NCI-H1930 (cell line): Measurements from ENCODE around the gene DYNLT5.
A peak's percentile ranks its signal among the peaks of the same experiment; 100 is the strongest.
"Not testable (repeated sequence)": the region's sequence is repeated elsewhere in the genome, so short reads cannot be mapped to it uniquely, and the experiment has no call there.

ENCODE experiments used
- DNase-seq, 2 experiments: peaks; one replicate each; lab custom pipeline; 2025; lab: John Stamatoyannopoulos, UW

DYNLT5 gene

DNA sequence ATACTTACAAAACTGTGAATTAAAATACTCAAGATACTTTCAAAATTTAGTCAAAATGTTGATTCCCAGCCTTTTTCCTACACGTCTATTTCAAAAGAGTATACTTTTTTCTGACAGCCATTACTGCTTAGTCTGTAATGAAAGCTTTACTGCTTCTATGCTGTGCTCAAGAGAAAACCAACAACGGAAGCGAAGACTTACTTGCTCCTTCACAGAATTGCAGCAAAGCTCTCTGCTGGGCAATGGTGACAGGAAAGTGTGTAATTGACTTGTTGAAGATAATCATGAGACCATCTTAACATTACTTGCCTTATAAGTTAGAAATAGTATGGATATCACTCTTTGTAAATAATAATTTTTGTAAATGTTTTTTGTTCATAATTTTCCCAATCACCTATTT, 1.7 kb upstream of the DYNLT5 start:
- no peak for DNase-seq

DNA sequence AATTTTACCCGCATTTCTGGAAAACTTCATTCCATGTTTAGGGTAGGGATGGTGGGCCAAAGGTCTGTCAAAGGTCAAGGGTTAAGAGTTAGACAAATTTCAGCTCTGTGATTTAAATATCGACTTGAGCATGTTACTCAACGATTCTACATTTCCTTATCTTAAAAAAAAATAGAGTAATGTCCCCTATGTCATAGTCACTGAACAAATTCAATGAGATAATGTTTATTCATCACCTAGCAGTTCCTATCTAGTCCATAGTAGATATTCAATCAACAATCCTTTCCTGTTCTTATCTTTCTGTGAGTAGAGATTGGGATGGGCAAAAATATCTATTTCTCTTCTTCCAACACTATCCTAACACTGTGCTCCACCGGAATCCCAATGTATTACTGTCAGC, 1.1 kb upstream of the DYNLT5 start:
- DNase-seq: no peak

GRCh38 chr1:66752671-66753371, 562 bp downstream of the DYNLT5 start:
- no peak for DNase-seq

DNA sequence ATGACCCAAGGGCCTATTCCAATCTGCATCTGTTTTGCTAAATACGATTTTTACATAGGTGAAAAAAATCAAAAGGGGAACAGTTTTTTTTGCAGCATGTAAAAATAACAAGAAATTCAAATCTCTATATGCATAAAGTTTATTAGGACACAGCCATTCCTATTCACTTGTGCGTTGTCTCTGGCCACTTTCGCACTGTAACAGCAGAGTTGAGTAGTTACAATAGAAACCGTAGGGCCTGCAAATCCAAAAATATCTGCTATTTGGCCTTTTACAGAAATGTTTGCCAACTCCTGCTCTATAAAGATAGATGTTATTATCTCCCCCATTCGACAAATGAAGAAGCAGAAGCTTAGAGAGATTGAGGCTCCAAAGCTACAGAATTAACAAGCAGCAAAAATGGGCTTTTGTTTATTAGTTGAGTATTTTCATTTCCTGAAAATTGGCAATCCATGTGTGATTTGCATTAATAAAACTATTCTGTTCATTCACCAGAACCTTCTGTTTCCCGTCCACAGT, 5.5 kb downstream of the DYNLT5 start:
- no peak for DNase-seq

DNA sequence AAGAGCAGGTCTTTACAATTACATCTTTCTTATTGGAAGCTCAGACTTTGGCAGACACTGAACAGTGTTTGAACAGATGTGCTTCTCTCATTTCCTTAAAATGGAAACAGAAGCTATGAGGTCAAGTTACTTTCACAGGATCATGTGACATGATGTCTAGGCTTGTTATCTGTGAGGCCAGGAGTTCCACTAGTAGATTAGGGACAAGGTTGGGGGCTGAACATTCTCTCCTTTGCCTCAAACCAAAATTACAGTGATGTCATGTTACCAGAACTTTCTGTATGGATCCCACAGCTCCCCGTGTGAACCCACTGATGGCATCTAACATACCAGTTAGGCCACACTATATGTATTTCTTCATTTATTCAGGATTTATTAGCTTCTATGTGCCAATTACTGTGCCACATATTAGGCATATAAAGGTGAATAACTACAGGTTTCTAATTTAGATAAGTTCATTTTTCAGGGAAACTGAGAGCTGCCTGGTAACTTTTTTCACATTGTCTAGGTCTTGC, 6.0 kb downstream of the DYNLT5 start:
- DNase-seq: no peak

DNA sequence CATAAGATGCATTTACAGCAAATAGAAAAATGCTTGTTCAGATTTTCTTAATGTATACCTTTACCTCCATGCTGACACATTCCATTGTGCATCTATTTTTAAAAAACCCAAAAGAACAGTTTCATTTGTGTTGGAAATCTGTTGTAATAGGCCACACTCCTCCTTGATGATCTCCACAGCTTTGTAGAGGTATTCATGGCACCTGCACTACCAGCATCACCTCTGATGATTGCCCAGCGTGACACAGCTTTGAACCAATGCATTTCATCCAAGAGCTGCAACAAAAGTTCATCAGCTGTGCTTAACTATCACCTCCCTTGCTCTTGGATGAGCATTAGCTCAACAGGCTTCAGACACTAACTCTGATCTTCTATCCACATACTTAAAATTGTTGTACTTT, 8.2 kb downstream of the DYNLT5 start:
- DNase-seq: no peak

DNA sequence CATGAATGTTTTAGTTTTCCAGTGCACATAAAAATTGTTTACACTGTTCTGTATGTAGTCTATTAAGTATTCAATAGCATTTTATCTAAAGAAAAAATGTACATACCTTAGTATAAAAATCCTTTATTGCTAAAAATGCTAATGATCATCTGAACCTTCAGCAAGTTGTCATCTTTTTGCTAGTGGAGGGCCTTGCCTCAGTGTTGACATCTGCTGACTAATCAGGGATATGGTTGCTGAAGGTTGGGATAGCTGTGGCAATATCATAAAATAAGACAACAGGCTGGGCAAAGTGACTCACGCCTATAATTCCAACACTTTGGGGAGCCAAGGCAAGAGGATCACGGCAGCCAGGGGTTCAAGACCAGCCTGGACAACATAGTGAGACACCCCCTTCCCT, 9.0 kb downstream of the DYNLT5 start:
- no peak for DNase-seq

GRCh38 chr1:66764994-66765578, 12.8 kb downstream of the DYNLT5 start:
- peak in 1 of 2 experiments; percentile 20 for DNase-seq

- no peak for DNase-seq
Measured at GRCh38 chr1:66767626-66768025, 15.4 kb downstream of the DYNLT5 start.

- no peak for DNase-seq
Measured at GRCh38 chr1:66768965-66769364, 16.7 kb downstream of the DYNLT5 start.

GRCh38 chr1:66769512-66770229, 17.4 kb downstream of the DYNLT5 start:
- no peak for DNase-seq

DNA sequence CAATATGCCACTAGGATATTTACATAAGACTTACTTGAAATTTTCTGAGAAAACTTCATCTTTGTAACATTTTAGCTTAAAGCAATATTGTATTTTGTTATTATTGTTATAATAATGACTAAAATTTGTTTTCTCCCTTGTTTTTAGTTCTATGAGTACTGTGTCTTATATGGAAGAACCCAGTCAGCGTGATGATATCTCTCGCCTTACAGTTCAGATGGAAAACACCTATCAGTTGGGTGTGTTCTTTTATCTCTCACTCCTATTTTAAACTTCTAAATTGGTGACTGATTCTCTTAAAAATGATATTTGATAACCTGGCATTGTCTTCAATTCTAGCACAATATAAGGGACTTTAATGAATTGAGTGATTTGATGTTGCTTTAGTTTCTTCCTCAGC, 18.0 kb downstream of the DYNLT5 start:
- no peak for DNase-seq

GRCh38 chr1:66770694-66771093, 18.4 kb downstream of the DYNLT5 start:
- DNase-seq: peak in 1 of 2 experiments; percentile 8

- no peak for DNase-seq
Measured at GRCh38 chr1:66773227-66773626, 21.0 kb downstream of the DYNLT5 start.

DNA sequence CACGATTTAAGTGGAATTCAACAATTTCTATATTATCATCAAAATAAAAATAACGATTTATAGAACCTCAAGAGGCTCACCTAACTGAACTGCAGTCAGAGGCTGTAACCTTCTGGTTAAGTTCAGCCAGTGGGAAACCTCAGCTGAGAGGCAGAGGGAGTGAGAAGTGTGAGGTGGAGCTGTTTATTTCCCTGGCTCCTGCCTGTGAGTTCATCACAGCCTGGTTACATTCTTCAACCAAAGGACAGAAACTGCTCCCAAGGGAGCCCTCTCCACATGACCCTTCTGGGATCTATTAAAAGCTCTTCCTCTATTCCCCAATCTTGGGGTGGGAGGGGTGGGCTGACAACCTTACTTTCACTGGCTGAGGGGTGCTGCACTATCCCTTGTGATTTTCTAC, 22.2 kb downstream of the DYNLT5 start:
- no peak for DNase-seq

DNA sequence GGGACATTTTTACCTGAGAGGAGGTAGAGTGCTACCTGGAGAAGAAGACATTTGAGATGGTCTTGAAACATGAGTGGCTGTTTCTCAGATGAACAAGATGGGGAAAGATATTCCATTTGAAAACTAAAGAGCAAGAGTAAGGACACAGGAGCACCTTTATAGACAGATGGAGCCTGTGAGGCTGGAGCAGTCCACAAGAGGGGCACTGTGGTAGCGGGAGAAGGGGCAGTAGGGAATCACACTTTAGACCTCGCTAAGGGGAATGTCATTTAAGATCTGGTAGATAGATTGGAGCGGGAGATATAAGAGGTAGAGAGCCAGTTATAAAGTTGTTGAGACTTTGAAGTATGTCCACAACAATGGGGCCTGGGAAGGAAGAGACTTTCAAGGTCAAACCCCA, 23.4 kb downstream of the DYNLT5 start:
- no peak for DNase-seq

DNA sequence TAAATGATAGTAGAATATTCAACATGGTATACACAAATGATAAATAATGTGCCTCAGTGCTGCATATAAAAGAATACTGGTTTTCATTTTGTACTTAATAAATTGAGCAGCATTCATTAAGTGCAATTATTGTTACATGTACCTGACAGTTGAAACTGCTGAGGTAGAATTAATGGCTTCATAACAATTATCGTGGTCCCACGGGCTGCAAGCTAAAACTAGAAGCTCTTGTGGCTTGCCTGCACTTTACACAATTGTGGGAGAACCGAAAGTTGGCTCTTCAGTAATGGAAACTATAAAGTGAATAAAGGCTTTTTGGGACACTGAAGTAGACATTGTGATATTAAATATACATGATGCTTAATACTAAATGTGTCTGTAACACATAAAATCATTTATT, 25.6 kb downstream of the DYNLT5 start:
- DNase-seq: peak; percentile 55 to 60

- DNase-seq: peak in 1 of 2 experiments; percentile 54
Measured at GRCh38 chr1:66778266-66778665, 26.0 kb downstream of the DYNLT5 start.

GRCh38 chr1:66778969-66779368, 26.7 kb downstream of the DYNLT5 start:
- DNase-seq: no peak

- no peak for DNase-seq
Measured at GRCh38 chr1:66779475-66780078, 27.3 kb downstream of the DYNLT5 start.

- not testable (repeated sequence) for DNase-seq
Measured at GRCh38 chr1:66785800-66786199, 33.5 kb downstream of the DYNLT5 start.

- DNase-seq: no peak
Measured at GRCh38 chr1:66787641-66788040, 35.4 kb downstream of the DYNLT5 start.
